ENCODE measurements around the gene ZNF221.

- TF ChIP-seq, protein P1, sequence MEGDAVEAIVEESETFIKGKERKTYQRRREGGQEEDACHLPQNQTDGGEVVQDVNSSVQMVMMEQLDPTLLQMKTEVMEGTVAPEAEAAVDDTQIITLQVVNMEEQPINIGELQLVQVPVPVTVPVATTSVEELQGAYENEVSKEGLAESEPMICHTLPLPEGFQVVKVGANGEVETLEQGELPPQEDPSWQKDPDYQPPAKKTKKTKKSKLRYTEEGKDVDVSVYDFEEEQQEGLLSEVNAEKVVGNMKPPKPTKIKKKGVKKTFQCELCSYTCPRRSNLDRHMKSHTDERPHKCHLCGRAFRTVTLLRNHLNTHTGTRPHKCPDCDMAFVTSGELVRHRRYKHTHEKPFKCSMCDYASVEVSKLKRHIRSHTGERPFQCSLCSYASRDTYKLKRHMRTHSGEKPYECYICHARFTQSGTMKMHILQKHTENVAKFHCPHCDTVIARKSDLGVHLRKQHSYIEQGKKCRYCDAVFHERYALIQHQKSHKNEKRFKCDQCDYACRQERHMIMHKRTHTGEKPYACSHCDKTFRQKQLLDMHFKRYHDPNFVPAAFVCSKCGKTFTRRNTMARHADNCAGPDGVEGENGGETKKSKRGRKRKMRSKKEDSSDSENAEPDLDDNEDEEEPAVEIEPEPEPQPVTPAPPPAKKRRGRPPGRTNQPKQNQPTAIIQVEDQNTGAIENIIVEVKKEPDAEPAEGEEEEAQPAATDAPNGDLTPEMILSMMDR (IDR thresholded peaks at IDR 0.05): no peak
- TF ChIP-seq POLR2A (IDR thresholded peaks at IDR 0.05): no peak
These were observed 56.4 kb downstream of the ZNF221 start for GRCh38 chr19:44007473-44007872.

Data from thyroid gland (tissue), 4 donors.